GM12872 (cell line): ENCODE measurements around the gene DIAPH2.

Experiments used
- TF ChIP-seq, protein P1 (sequence below): IDR thresholded peaks from 3 replicates; pipeline ENCODE4 v1.5.1; 2011; ENCODE audit warnings: low read depth, mild to moderate bottlenecking, low read length, moderate library complexity; ENCODE audit not compliant: insufficient read depth

The DIAPH2 gene

DNA sequence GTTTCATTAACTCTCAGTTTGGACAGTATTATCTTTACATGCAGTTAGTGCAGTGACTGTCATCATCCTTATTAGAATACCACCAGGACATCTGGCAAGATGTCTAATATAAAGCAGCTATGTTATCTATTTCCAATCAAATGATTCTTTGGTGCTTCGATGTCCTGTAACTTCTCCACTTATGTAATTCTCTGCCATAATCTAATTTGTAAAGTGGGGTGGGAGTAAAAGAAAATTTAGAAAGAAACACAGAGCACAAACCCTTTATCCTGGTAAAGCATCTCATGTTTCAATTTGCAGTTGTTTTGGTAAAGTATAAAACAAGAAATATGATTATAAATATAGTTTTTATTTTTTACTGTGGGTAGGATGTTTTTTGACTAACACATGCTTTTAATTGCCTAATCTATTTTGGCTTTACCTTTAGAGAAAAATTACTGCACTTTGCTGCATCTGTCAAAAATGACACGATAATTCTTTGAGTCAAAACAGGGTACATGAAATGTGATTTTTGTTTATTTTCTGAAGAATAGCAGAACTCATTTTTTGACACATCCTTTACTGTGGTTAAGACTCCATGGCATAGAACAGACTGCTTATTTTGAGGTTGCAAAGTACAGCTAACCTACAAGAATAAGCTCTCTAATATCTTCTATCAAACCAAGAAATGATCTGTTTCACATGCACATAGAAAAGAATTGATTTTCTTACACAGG, 581.9 kb downstream of the DIAPH2 start:
- TF ChIP-seq, protein P1, sequence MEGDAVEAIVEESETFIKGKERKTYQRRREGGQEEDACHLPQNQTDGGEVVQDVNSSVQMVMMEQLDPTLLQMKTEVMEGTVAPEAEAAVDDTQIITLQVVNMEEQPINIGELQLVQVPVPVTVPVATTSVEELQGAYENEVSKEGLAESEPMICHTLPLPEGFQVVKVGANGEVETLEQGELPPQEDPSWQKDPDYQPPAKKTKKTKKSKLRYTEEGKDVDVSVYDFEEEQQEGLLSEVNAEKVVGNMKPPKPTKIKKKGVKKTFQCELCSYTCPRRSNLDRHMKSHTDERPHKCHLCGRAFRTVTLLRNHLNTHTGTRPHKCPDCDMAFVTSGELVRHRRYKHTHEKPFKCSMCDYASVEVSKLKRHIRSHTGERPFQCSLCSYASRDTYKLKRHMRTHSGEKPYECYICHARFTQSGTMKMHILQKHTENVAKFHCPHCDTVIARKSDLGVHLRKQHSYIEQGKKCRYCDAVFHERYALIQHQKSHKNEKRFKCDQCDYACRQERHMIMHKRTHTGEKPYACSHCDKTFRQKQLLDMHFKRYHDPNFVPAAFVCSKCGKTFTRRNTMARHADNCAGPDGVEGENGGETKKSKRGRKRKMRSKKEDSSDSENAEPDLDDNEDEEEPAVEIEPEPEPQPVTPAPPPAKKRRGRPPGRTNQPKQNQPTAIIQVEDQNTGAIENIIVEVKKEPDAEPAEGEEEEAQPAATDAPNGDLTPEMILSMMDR, result no peak

DNA sequence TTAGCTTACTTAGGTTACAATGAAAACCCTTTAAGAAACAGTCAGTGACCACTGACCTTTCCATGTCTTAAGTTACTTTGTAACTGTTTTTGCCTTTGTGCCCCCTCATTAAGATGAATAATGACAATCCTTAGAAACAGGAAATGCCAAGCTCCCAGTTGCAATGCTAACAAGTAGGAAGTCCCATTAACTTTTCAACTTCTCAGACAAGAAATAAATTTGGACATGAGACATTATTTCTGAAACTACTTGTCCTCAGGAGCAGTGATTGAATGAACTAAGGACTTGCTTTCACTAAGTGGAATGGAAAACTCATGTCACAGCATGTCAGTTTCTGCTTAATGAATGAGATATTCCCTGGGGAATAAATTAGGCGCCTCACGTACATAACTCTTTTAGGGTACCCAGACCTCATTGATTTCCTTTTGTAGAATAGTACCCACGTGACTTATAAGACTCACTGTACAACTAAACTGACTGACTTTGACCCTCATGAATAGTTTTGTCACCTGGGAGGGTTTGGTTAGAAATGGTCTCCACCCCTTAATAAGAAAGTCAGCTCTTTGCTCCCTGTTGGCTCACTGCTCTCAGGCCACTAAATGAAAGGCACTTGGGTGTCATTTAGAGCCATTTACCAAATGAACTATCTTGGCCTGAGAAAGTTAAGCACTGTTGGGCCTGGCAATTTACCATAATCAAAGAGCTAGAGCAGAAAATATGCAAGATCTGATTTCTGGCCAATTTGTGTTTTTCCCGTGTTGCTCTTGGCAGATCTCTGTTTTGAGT, 582.9 kb downstream of the DIAPH2 start:
- TF ChIP-seq, protein P1, result no peak

GRCh38 chrX:97268182-97268680, 583.6 kb downstream of the DIAPH2 start:
- TF ChIP-seq, protein P1, result no peak

DNA sequence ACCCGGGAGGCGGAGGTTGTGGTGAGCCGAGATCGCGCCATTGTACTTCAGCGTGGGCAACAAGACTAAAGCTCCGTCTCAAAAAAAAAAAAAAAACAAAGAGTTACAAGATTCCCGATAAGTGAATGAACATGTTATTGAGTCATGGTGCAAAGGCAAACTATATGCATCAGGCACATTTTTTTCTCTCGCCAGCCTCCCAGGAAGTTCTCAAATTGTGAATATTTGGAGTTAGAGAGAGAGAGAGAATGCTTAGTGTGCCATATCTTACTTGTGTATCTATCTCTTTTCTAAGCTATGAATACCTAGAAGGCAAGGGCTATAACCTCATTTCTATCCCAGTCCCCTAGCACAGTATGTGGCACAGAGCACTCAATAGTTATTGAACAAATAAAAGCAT, 599.9 kb downstream of the DIAPH2 start:
- TF ChIP-seq, protein P1, result no peak

DNA sequence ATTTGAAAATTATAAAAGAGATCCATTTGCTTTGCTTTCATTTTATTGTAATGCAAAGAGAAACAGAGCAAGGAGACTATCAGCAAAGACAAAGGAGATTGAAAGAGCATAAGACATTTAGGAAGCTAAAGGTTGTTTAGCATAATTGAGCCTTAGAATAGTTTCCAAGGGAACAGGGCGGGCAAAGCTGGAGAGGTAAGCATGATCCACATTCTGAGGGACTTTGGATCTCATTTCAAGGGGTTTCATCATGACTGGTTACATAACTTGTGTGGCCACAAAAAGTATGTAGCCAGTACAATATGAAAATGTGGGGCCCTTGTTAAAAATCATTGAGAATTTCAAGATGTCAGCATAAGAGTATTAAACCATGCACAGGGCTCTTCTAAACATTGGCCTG, 605.6 kb downstream of the DIAPH2 start:
- TF ChIP-seq, protein P1, result no peak

- TF ChIP-seq, protein P1, result no peak
Measured at GRCh38 chrX:97294041-97294440, 609.4 kb downstream of the DIAPH2 start.

GRCh38 chrX:97295954-97296353, 611.3 kb downstream of the DIAPH2 start:
- TF ChIP-seq, protein P1, result no peak
